ENCODE measurements around the gene PHC2.
A peak's percentile ranks its signal among the peaks of the same experiment; 100 is the strongest.

PHC2 gene

DNA sequence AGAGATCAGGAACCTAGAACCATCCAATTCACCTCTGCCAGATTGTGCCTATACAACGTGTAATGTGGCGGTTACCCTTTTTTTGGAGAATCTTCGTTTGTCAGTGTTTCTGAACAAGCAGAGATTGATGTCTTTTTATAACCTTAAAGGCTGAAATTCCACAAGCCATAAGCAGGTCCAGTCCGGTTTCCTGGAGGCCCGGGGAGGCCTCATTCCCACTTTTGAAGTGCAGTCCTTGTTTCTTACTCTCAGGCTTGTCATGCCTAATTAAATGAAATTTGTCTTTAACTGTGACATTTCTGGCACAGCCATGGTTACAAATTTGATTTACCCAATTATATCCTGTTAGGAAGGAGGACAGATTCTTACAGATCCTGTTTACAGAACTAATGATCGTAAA is 146.8 kb downstream of the PHC2 start:
- no peak for DNase-seq

DNA sequence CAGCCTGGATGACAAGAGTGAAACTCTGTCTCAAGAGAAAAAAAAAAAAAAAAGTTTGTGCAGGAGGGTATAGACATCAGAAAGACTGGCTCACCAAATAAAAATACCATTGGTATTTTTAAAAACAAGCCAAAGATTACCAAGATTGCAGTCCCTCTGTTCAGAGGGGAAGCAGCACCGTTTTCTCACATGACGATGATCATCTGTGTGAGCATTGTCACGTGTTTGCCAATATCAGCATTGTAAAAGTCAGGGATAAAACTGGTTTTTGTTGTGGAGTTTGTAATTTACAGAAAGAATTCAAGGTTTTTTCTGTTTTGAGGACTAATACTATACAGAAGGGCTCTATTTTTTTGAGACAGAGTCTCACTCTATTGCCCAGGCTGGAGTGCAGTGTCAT is 148.1 kb downstream of the PHC2 start:
- DNase-seq: no peak

DNA sequence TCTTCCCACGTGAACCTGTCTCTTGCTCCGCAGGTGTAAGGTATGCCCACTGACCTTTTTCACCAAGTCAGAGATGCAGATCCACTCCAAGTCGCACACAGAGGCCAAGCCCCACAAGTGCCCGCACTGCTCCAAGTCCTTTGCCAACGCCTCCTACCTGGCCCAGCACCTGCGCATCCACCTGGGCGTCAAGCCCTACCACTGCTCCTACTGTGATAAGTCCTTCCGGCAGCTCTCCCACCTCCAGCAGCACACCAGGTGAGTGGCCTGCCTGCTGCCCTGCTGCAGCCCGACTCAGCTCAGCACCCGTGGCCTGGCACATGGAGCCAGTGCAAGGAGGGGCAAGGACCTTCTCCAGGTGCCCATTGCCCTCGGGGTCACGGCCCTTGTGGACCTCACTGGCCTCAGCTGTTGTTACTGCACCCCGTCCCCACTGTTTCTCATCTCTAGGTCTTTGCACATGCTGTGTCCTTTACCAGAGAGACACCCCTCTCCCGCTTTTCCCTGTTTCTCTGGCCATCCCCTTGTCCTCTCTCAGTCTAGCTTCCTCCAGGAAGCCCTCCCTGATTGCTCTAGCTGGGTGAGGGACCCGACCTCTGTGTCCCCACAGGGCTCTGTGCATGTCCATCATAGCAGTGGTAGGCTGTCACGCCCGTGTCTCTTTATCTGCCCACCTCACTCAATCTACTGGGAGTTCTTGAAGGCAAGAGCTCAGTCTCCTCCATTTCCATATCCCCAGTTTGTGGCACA is 149.2 kb downstream of the PHC2 start:
- no peak for DNase-seq

DNA sequence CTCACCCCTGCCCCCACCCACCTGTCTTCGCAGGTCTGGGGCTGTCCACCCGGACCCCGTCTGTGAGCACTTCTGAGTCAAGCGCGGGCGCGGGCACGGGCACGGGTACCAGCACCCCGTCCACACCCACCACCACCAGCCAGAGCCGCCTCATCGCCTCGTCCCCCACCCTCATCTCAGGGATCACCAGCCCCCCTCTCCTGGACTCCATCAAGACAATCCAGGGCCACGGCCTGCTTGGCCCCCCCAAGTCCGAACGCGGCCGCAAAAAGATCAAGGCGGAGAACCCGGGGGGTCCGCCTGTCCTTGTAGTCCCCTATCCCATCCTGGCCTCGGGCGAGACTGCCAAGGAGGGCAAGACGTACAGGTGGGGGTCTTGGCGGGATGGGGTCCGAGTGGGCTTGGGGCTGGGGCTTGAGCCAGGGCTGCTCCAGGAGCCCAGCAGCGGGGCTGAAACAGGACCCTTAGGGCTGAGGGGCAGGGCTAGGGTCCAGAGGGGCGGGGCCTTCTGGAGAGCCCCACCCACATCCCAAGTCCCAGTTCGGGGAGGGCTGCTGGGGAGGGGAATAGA is 150.7 kb downstream of the PHC2 start:
- no peak for DNase-seq

DNA sequence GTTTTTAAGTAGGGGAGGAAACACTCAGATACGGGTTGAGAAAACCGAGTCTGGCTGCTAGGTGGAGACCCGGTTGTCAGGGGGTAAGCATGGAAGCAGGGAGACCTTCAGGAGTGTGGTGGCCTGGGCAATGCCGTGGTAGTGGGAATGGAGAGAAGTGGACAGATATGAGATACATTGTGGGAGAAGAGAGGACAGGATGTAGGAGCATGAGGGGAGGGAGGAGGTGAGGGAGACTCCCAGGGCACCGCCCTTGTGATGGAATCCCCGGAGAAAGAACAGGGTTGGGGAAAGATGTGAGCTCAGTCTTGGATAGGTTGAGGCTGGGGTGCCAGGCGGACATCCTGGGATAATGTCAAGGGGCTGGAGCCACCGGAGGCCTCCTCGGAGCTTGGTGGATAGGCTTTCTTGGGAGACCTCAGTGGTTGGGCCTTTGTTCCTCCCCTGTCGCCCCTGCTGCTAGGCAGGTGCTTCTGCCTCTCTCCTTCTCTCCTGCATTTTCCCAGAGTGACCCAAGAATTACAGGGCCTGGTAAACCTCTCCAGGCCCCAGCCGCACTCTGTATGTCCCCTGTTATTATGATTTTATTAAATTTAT is 153.3 kb downstream of the PHC2 start:
- DNase-seq: no peak

DNA sequence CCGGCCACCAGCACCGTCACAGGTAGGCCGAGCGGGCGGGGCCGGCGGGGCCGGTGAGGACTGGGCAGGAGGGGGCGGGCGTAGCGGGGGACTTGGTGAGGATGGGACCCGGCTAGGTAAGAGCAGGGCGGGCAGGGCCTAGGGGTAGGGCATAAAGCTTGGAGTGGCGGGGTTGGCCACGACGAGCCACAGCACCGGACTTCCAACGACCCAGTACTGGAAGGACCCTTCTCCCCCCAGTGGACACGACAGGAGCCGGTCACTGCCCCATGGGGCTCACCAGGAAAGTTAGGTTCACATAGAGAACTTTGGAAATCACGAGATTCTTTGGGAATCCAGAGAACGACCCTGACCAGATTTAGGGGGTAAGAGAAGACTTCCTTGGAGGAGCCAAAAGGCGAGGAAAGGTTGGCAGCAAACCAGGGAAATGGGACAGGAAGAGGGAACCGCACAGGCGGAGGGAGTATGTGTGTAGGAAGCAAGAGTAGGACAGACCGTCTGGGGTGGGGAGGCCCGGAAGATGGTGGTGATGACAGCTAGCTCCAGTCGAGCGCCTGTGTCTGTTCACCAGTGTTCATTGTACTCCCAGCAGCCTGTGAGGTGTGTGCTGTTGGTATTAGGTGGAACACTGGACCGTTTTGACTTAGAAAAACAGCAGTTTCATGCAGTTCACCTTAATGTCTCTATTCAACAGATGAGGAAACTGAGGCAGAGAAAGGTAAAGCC is 154.2 kb downstream of the PHC2 start:
- no peak for DNase-seq

DNA sequence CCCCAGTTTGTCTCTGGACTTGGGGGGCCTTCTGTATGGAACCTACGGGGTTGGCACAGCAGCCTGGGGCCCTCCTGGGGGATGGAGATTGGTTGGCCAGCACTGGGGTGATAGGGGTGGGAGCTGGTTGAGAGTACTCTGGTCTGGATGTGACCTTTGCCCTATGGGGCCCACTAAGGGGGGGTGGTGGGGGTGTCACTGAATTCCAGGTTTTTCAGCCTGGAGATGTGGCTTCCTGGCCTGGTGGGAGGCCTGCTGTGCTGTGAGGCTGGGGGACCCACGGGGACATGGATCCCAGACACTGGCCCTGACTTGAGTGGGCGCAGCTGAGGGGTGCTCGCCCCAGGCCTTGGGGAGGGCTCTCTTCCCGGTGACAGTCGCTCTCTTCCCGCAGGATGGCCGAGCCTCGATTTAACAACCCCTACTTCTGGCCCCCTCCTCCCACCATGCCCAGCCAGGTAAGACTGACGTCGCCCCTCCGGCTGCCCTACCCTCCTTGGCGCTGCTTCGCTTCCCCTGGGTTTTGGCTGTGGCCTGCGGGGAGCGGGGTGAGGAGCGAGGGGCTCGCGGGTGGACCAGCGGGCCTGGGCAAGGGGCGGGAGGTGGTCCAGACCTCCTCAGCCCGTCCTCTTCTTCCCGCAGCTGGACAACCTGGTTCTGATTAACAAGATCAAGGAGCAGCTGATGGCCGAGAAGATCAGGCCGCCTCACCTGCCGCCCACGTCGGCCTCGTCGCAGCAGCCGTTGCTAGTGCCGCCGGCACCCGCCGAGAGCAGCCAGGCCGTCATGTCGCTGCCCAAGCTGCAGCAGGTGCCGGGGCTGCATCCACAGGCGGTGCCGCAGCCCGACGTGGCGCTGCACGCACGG is 155.0 kb downstream of the PHC2 start:
- DNase-seq: no peak

DNA sequence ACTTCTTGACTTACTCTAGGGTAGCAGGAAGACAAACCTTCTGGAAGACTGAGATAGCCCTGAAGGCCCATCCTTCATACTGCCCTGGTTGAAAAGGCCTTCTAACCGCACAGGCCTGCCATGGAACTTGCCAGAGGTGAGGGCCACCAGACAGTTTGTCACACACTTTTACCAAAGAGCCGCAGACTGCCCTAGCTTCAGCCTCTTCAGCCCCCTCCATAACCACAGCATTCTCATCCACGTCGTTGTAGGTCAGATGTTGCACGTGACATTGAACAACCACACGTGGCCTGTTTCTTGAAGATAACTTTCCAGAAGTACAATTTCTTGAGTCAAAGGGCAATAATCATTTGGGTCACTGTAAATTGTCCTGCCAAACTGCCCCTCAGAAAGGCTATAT is 155.7 kb downstream of the PHC2 start:
- DNase-seq: peak; percentile 45

DNA sequence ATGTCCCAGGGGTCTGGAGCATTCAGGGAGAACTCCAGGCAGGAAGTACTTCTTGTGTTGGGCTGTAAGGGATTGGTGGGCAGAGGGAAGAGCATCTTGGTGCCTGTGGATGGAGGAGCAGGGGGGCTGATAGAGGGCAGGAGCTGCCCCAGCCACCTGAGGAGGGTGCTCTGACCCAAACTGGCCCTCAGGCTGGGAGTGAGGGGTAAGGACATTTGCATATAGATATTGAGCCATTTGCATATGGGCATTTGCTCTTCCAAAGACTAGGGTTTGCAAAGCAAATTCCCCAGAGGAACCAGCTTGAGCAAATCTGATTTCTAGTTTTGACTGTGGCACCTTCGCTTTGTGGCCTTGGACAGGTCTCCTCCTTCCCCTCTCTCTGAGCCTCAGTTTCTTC is 156.4 kb downstream of the PHC2 start:
- no peak for DNase-seq

DNA sequence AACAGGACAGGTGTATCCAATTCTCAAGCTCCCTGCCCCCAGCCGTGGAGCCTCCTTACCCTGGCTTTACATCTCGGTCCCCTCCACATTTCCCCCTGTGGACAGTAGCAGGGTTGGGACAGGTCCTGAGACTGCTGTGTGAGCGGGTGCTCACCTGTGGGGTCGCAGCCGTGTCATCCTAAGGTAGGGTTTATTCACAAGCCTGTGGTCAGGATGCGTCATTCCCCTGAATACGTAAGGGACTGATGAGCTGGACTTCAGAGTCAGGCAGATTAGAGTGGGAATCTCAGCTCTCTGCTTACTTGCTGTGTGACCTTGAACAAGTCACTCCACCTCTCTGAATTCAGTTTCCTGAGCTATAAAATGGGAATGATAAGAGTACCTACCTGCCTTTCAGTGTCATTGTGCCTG is 156.9 kb downstream of the PHC2 start:
- DNase-seq: no peak
